ENCODE results near the gene TIAM1.

DNA sequence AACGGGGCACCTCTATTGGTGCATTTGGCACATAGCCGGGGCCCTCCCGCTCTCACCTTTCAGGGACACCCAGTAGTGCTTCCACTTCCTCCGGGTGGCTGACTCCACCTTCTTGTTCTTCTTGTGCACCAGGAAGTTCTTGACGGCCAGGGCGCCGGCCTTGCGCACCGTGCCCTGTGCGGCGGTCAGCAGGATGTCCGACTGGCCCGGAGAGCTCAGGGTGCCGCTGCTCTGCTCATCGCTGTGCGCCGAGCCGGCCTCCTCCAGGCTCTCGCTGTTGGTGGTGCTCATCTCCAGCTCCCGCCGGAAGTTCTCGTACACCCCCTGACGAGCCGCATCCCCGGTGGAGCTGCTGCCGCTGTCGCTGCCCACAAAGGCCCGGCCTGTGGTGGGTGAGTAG lies 92.4 kb downstream of the TIAM1 start:
- TF ChIP-seq, protein P1, sequence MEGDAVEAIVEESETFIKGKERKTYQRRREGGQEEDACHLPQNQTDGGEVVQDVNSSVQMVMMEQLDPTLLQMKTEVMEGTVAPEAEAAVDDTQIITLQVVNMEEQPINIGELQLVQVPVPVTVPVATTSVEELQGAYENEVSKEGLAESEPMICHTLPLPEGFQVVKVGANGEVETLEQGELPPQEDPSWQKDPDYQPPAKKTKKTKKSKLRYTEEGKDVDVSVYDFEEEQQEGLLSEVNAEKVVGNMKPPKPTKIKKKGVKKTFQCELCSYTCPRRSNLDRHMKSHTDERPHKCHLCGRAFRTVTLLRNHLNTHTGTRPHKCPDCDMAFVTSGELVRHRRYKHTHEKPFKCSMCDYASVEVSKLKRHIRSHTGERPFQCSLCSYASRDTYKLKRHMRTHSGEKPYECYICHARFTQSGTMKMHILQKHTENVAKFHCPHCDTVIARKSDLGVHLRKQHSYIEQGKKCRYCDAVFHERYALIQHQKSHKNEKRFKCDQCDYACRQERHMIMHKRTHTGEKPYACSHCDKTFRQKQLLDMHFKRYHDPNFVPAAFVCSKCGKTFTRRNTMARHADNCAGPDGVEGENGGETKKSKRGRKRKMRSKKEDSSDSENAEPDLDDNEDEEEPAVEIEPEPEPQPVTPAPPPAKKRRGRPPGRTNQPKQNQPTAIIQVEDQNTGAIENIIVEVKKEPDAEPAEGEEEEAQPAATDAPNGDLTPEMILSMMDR (IDR thresholded peaks at IDR 0.05; ENCODE audit: low read depth, low read length) = no peak
- no peak for TF ChIP-seq POLR2A (IDR thresholded peaks at IDR 0.05; ENCODE audit: extremely low read depth, insufficient read length)
- TF ChIP-seq, protein P2, sequence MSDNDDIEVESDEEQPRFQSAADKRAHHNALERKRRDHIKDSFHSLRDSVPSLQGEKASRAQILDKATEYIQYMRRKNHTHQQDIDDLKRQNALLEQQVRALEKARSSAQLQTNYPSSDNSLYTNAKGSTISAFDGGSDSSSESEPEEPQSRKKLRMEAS (IDR thresholded peaks at IDR 0.05; ENCODE audit: low read depth, low read length) = no peak
- TF ChIP-seq MYC (IDR thresholded peaks at IDR 0.05; ENCODE audit: low read depth, low read length) = no peak
